Measurements from ENCODE around the gene RNF212. TPM values are rescaled to one million over a fixed set of nuclear protein-coding genes. Genes with fewer than 3 reads are reported as not detected.

Gene RNF212
- total RNA-seq, 4 donors from 2014 or later, result 3.7 to 16.1 (median 7.3) TPM

DNA sequence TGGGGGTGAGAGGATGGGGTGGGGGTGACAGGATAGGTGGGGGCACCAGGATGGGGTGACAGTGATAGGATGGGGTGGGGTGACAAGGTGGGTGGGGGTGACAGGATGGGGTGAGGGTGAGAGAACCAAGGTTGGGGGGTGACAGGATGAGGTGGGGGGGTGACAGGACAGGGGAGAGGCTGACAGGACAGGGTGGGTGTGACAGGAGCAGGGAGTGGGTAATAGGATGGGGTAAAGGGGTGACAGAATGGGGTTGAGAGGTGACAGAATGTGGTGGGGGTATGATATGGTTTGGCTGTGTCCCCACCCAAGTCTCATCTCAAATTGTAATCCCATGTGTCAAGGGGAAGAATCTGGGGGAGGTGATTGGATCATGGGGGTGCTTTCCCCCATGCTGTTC is 26.0 kb downstream of the RNF212 start:
- TF ChIP-seq, protein P1, sequence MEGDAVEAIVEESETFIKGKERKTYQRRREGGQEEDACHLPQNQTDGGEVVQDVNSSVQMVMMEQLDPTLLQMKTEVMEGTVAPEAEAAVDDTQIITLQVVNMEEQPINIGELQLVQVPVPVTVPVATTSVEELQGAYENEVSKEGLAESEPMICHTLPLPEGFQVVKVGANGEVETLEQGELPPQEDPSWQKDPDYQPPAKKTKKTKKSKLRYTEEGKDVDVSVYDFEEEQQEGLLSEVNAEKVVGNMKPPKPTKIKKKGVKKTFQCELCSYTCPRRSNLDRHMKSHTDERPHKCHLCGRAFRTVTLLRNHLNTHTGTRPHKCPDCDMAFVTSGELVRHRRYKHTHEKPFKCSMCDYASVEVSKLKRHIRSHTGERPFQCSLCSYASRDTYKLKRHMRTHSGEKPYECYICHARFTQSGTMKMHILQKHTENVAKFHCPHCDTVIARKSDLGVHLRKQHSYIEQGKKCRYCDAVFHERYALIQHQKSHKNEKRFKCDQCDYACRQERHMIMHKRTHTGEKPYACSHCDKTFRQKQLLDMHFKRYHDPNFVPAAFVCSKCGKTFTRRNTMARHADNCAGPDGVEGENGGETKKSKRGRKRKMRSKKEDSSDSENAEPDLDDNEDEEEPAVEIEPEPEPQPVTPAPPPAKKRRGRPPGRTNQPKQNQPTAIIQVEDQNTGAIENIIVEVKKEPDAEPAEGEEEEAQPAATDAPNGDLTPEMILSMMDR (IDR thresholded peaks at IDR 0.05; ENCODE audit: low read depth), result no peak

DNA sequence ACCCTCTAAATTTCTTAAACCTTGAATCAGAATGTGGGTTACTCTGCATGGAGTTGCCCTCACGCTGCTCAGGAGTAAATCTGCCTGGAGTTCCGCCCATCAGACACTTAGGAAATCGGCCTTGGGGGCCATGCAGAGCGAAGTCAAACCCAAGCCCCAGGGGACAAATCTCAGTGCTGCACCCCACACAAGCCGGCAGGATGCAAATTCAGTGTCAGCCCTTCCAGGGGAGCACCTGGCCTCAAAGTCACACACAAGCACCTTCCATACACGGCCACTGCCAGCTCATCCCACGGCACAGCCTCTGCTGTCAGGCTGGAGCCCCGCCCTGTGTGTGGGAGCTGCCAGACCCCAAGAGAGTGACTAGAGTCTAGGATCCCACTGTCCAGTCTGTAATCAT is 27.4 kb downstream of the RNF212 start:
- TF ChIP-seq, protein P1 (IDR thresholded peaks at IDR 0.05; ENCODE audit: low read depth), result no peak

DNA sequence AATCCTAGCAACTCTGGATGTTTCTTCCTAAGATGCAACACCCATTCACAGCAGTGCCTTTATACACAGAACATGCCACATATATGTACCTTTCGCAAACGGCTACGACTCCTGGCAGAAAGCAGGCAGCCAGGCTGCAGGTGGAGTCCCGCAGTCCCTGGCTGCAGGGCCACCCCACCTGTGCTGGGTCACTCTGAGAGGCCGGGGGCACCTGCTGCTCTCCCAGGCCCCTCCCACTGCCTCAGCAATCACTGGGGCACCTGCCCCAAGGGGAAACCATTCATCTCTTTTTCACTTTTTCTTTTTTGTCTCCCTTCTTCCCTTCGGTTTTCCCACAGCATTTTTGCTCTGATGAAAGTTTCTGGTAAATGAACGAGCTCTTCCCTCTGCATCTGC is 28.0 kb downstream of the RNF212 start:
- TF ChIP-seq, protein P1 (IDR thresholded peaks at IDR 0.05; ENCODE audit: low read depth), result no peak

DNA sequence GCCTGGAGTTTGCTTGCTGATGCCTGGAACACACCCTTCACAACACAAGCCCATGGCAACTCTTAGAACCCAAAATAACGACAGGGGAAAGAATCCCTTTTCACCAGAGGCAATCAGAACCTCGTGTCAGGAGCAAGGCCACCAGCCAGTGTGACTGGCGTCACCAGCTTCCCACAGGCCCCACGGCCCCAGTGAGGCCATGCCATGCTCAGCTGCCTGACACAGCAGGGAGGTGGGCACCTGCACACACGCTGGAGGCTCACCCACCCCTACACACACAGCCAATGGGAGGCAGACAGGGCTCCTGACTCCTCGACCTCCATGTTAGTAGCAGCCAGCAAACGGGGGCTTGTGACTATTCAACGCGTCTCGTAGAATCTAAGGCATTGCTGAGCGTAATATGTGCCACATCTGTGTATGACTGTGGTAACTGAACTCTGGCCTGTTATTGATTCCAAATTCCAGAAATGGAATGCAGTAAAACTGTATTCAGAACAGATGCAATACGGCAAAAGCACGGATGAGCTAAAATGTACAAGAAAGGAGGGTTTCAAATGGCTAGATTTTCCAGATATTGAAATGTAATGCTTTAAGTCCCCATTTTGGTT is 28.5 kb downstream of the RNF212 start:
- TF ChIP-seq, protein P1 (IDR thresholded peaks at IDR 0.05; ENCODE audit: low read depth), result no peak

DNA sequence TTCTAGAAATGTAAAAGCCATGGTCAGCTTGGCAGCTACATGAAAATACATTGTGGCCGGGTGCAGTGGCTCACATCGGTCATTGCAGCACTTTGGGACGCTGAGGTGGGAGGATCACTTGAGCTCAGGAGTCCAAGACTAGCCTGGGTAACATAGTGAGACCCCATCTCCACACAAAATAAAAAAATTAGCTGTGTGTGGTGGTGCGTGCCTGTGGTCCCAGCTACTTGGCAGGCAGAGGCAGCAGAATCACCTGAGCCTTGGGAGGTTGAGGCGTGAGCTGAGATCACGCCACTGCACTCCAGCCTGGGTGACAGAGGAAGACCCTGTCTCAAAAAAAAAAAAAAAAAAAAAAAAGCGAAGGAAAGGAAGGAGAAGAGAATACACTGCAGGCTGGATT is 29.0 kb downstream of the RNF212 start:
- TF ChIP-seq, protein P1 (IDR thresholded peaks at IDR 0.05; ENCODE audit: low read depth), result no peak

DNA sequence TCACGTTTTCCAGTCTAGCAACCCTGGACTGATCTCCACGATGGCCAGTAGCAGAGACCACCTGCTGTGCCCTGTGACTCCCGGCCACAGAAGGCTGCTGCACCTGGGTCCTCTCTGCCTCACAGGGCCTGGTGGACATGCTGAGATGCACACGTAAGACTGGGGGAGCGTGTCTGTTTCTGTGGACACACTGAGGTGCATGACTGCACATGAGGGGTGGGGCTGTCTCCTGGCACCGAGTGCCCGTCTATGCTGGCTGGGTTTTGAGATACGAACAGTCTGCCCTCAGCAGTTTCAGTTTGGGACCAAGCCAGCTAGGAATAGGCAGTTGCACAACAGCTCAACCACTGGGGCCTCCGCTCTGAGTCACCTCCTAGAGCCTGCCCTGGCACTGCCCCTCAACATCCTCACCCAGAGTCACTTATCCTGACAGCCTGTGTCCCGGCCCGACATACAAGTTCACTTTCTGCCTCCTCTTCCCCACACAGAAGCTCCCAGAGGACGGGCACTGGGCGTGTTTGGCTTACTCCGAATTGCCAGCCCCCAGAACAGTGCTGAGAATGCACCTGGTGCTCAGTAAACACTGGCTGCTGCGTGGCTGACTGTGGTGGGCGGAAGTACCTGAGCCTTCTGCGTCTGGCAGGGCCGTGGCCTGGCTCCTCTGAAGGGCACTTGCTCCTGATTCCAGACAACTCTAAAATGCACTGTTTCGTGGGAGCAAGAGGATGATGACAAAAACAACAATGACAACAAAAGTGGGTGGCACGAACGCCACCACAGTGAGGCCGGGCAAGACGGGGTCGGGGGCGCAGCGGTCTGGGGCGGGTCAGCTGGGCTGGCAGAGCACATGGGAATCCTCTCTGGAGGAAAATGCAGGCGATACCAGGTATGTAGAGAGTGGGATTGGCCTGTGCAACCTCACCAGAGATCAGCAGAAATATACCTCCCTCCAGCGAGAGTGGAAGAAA is 30.9 kb downstream of the RNF212 start:
- TF ChIP-seq, protein P1 (IDR thresholded peaks at IDR 0.05; ENCODE audit: low read depth), result no peak

DNA sequence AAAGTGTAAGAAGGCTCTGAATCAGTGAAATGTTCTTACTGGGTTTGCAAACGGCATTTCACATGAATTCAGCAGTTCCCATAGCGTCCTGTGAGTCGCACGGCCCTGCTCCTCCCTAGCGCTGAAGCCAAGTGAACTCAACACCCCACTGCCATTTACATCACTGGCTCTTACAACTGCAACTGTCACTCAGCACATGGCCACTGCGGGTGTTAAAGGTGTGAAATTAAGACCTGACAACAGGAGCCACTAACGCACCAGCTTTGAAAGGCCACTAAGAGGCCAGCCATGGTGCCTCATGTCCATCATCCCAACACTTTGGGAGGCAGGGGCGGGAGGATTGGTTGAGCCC is 31.7 kb downstream of the RNF212 start:
- TF ChIP-seq, protein P1 (IDR thresholded peaks at IDR 0.05; ENCODE audit: low read depth), result no peak
